GM21717 (cell line): ENCODE measurements around the gene POT1.

ENCODE experiments used
- ATAC-seq: cut with Tn5 transposase; IDR thresholded peaks from one replicate; pipeline ENCODE4 v1.9.1; 2021; ENCODE audit warnings: mild to moderate bottlenecking, moderate library complexity; ENCODE audit not compliant: unreplicated experiment

Gene POT1

DNA sequence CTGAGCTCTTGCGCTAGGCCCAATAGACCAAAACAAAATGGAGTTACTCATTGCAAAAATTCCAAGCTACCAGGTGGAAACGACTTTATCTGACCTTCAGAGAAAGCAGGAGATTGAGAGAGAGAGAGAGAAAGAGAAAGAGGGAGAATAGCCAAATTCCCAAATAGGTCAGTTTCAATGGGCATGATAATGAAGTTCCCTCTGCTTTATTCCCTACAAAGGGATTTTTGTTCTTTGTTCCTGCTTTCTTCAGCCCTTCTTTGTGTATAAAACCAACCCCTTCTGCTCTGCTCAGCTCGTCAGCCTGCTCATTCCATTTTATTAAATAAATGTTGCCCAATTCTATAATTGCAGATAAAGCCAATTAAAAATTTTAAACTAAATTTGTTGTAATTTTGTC lies 119.0 kb downstream of the POT1 start:
- no peak for ATAC-seq

DNA sequence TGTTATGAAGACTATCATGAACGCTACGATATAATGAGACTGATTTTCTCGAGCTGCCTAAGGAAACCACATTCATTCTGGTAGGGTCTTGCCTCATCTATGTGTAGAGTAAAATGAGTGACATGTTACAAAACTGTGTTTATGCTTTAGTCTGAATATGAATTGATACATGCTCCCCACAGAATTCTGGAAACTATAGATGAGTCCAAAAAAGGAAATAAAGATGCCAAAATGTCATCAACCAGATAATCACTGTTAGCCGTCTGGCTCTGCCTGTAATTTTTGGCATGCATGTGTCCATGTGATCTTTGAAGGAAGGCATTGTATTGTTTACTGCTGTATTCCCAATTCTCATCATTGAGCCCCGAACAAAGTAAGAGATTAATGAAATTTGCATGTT lies 121.4 kb downstream of the POT1 start:
- no peak for ATAC-seq

DNA sequence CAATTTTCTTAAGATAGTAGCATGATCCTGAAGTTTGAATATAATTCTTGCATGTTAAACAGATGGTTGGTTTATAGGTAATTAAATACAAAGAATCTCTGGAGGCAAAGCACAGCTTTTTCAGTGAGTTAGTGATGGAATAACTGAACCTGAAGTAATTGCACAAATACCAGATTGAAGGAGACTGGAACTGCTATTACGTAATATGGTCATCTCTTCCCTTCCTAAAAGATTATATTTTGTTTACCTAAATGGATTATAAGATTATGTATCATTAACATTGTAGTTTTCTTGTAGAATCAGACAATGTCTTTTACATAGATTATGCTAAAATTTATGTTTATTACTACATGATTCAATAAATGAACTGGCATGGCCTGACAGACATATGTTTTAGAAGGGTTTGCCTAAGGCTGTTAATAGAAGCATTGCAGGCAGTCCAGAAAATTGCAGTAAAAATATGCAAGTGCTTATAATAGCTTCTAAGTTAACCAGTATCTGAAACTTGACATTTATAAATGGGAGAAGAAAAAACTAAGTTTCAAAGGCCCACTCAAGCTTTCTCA lies 128.2 kb downstream of the POT1 start:
- no peak for ATAC-seq

DNA sequence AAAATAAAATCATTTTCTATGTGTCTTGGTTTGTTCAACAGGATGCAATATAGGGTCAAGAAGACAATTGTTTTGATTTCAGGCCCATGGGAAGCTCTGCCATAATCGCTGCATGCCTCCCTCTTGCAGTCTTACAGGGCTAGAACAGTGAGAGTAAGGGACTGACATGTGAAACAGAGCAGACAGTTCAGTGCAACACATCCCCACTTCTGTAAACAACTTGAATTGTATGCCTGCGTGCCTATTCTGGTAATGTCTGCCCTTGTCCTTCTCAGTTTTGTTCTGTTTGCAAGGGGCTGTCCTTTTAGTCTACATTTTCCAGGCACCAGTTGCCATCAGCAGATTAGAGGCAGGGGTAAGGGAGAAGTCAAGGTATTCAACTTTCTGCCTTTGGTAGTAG lies 129.2 kb downstream of the POT1 start:
- no peak for ATAC-seq

DNA sequence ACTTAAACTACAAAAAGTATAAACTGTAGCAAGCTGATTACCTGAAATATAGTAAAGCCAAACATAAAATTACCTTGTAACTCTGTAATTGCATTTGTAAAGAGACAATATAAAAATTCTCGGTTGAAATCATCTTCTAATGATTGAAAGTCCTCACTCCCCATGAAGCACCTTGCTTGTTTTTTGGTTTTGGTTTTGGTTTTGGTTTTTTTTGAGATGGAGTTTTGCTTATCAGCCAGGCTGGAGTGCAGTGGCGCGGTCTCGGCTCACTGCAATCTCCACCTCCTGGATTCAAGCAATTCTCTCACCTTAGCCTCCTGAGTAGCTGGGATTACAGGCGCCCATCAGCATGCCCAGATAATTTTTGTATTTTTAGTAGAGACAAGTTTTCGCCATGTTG lies 130.2 kb downstream of the POT1 start:
- ATAC-seq, result no peak

DNA sequence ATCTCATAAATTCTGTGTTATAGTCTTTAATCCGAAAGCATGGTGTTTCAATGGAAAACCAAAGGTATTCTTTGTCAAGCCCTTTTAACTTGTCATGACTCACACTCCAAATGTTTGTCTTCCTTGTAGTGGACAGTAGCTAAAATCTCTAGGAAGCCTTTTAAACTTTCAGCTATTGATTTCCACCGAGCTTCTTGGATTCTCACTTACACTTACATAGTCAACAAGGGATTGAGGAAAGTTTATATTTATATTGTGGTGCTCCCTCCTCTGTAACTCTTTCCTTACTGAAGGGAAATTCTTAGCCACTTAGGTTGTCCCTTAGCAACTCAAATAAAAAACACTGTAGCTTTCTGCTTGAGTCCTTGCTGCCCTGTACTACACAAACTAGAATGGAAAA lies 132.9 kb downstream of the POT1 start:
- ATAC-seq, result no peak

DNA sequence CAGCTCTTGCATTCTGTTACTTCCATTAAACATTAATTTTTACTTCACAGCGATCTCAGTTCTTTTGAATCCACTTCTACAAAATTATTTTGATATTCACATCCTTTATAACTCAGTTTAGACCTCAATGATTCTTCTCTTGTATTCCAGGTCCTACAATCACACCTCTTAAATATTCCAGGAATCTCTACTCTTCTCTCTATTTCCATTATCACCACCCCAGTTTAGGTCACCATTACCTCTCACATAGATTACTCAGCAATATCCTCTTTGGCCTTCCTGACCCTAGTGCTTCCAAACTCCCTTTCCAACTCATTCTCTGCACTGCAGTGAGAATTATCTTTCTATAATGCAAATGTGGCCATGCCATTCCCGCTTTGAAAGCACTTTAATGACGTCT lies 136.9 kb downstream of the POT1 start:
- no peak for ATAC-seq

DNA sequence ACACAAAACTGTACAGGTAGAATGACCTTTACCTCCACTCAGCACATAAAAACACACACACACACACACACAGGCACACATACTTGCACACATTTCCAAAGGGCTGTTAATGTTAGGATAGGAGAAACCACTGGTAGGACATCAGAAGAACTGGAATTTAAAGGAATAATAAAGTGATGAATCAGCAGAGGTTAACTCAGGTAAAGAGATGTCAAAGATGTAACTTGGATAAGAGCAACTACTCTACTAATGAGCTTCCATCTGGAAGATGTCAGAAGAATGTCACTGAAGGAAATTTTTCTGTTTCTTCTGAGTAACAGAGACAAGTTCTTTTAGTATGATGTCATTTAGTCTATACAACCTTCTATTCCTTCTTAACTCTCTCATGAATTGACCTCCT lies 137.6 kb downstream of the POT1 start:
- no peak for ATAC-seq

DNA sequence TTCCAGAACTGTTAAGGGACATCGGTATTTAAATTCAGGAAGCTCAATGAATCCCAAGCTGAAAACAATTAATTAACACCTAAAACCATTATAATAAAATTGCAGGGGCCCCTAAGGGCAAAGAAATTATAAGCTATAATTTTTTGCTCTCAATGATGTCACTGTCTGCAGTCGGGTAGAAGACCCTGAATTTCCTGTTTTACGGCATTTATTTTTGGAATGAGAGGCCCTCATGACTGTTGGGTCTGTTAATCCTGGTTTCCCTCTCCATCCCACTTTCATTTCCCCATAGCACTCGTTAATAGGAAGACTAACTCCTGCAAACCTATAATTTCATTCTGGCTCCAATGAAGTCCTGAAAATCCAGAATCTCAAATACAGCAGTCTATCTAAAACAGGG lies 138.2 kb downstream of the POT1 start:
- ATAC-seq, result no peak

DNA sequence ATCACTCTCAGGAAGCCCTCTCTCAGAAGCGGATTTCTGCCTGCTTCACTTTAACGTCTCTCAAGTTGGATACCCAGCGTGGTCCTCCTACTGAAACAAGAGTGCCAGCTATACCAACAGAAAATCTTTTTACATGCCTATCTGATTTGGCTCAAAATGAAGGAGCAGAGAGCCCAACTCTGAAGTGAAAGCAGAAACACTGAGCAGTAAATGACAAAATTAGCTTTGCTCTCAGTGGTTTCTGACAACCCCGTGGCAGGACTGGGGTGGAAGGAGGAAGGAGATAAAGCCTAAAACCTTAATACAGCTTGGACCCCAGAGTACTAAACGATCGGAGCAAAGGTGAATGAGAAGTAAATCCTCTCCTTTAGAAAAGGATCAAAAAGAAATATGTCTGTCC lies 139.0 kb downstream of the POT1 start:
- peak; percentile 67 for ATAC-seq

DNA sequence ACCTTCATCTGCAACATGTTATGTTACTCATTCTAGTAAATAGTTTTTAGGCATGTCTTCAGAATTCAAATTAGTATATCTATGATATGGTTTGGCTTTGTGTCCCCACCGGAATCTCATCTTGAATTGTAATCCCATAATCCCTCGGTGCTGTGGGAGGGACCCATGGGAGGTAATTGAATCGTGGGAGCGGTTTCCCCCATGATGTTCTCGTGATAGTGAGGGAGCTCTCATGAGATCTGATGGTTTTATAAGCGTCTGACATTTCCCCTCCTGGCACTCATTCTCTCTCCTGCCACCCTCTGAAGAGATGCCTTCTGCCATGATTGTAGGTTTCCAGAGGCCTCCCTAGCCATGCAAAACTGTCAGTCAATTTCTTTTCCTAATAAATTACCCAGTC lies 143.6 kb downstream of the POT1 start:
- ATAC-seq, result no peak

DNA sequence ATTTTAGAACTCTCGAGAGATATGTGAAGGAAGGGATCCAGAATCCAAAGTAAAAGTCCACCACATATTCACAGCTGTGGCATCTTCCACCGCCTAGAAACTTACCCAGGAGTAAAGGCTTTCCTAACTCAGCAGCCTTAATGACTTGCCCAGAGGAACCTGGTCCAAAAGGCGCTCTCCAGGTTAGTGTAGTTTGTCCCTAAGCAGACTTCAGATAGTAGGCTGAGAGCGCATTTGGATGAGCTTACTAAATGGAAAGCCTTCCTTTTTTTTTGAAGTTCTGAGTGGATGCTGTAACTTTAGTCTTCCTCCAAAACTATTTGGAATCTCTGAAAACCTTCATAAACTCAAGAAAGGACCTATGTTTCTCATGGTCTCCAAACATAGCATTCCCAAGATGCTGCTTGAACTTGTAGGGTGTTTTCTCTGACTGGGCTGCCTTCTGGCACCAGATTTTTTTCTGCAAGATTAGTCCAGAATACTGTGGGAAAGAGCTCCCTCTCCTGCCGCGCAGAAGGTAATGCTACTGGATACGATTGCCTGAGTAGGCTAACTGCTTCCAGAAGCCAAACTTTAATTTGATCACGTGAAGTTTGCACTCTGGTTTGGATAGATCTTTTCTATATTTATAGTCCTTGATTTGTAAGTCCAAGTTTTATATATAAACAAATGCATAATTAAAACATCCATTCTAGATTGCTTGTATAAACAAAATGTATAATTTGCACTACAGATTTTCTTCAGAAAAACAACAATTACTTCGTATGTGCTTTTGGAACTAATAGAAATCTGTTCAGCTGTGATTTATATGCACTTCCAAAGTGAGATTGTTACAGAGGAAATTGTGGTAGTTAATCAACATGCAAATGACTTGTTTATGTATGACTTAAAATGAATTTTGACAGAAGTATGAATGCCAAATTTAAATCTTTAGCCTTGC lies 144.5 kb downstream of the POT1 start:
- peak; percentile 80 for ATAC-seq

DNA sequence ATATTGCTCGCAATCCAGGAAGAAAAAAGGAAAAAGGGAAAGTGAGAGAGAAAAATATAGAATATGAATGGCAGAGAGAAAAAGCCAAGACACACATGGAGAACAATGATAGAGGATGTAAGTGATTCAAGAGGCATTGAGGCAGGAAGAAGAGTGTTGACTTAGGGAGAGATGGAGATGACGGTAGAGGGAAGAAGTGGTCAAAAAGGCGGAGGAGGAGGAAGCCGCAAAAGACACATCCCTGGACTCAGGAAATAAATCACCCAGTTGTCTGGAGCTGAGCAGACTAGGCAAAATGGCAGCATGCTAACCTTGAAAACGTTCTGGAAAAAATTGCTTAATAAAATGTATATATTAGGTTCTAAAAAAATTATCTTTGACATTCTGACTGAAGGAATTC lies 146.4 kb downstream of the POT1 start:
- no peak for ATAC-seq

DNA sequence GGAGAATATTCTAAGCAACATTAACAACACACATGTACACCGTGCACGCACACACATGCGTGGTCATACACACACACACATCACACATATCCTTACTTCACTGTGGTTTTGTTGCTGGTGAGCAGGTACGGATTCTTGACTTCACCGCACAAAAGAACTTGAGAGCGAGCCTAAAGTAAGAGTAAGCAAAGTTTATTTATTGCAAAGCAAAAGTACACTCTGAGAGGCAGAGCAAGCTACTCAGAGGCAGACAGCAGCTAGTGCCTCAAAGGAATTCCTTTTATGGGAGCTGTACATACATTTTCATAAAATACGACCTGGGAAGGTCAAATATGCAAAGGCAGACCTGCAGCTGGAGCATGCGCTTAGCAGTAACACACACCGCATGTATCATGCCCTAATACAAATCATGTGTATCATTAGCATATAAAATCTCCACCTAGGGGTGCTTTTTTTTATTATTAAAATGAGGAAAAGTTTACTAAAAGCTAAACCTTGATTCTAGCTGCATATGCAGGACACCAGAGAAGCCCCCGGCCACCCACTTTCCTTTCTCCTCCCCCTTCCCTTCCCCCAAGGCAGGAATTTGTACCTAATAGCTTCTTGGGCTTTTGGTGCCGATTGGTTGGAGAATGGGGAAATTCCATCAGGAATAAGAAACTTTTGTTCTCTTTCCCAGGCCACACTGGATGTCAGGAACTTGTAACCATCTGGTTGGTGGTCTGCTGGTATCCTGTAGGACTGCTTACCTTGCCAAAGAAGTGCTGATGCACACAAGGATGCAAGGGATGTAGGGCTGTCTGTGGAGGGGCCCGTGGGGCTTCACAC lies 147.5 kb downstream of the POT1 start:
- ATAC-seq, result no peak

DNA sequence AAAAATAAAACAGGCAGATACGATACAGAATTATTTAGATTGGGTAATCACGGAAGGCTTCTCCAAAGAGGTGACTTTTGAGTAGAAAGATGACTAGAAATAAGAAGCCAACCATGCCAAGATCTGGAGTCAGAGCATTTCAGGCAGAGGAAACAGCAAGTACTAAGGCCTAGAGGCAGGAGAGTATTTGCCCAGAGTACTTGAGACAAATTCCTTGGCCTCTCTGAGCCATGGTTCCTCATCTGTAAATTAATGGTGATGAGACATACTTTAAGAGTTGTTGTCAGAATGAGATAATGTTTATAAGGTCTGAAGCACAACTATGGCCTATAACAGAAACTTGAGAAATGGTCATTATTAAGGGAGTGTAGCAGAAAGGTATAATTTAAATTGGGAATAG lies 148.2 kb downstream of the POT1 start:
- no peak for ATAC-seq

DNA sequence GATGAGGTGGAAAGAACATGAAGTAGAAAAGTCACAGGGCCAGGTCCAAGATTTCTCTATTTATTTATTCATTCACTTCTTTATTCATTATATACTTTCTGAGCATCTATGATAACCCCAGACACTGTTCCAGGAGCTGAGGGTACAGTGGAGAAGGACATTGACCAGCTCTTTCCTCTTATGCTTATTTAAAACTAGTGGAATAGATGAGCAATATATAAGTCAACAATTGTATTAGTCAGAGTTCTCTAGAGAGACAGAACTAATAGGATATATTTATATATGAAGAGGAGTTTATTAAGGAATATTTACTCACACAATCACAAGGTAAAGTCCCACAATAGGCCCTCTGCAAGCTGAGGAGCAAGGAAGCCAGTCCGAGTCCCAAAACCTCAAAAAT lies 149.0 kb downstream of the POT1 start:
- ATAC-seq, result no peak

DNA sequence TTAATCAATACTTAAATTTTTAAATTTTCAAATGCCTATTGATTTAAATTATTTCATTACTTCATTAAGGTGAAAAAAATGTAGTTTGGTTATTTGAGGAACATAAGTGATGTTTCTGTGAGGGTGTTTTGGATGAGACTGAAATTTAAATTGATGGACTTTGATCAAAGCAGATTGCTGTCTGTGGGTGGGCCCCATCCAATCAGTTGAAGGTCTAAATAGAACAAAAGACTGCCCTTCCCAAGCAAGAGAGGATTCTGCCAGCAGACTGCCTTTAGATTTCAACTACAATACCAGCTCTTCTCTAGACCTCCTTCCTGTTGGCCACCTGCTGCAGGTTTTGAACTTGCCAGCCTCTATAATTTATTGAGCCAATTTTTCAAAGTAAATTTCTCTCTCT lies 149.6 kb downstream of the POT1 start:
- ATAC-seq, result no peak

DNA sequence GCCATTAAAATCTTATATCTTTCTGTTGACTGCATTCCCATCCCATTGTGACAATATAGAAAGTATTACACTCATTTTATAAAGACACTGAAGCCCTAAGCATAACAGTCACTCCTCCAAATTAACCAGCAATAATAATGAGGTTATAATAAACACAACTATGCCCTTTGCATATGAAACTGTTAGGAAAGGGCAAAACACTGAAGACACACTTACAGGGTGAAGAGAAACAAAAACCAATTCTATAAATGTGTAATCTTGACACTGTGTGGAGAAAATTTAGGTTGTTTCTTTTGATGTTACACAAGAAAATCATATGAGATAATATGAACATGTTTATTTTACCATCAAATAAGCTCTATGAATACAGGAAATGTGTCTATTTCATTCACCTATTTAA lies 150.0 kb downstream of the POT1 start:
- ATAC-seq, result peak; percentile 56

DNA sequence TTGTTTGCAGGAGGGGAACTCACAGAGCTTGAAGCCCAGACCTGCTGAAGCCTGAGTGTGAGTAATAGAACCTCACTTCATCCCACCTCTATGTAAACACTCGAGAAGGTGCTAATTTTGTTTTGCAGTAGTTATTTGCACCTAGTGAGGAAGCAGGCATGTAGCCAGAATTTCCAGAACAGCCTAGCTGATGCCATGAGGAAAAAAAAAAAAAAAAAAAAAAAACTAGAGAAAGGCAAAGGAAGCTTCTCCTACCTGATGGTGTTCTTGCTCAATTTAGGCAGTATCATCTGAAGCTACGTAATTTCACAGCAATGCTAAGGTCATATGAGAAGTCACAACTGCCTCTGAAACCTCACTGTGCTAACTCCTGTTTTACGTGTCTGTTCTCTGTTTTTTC lies 150.4 kb downstream of the POT1 start:
- ATAC-seq, result no peak

DNA sequence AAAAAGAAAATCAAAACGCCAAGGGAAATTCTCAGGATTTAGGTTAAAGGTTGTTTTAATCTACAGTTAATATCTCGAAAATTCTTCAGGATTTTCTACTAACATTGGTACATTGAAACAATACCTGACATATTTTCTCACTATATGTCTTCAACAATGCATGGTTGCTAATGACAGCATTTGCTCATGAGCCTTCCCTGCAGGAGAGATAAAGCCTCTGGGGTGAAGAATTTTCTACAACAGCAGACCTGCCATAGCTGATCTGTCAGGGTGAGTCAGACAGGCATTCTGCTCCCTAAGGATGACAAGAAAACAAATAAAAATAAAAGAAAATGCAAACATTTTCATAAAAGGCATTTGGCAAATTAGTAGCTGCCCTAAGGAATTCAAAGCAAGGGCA lies 152.4 kb downstream of the POT1 start:
- no peak for ATAC-seq

DNA sequence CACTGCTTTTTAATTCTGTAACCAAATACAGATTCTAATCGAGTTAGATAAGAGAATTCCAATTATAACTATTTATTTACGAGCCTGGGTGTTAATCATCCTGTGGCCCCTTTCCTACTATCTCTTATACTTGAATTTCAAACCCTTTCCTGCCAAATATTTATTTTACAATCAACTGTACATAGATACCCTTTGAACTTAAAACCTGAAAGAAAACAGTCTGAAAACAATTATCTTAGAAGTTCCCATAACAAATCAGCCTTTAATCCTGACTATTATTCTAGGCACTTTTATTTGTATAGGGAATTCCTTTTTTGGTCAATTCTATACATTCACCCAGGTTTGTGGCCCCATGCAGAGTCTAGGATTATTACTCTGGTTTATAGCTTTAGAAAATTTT lies 153.5 kb downstream of the POT1 start:
- no peak for ATAC-seq

DNA sequence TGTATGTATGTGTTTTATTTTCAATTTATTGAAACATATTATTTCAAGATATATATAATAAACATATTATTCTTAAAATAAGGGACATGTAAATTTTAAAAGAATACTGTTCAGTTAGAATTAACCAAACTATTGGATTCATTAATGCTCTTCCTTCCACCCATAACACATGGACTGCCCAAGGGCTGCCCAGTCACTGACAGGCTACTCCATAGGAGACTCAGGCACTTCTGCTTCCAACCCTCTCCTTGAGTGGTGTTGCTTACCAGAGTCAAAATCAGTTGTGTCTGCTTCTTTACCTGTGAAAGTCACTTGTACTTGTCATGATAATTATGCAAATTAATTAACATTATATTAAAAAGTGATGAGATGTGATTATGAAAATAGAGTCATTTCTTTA lies 154.2 kb downstream of the POT1 start:
- no peak for ATAC-seq
